Left lung (tissue), 10 donors: ENCODE measurements around the gene SDK1. TPM values are rescaled to one million over a fixed set of nuclear protein-coding genes. Genes with fewer than 3 reads are reported as not detected.

Source experiments
- ATAC-seq: fragments of 200-7000 bp; cut with Tn5 transposase; one replicate; pipeline ENCODE4 v1.9.1; 2020; ENCODE audit warnings: moderate library complexity
- DNase-seq, 4 donors: peaks; one replicate each; pipeline ENCODE4 v3.0.0-alpha.2; 2013 to 2020
- H3K27ac ChIP-seq, 2 donors: fragments of 200-600 bp; sonication (generic) in 1 of 2; one replicate each; pipeline versions ENCODE4 v1.5.0 to v1.8.0; 2020 to 2021
- H3K27me3 ChIP-seq, 2 donors: fragments of 200-600 bp; sonication (generic) in 1 of 2; one replicate each; pipeline versions ENCODE4 v1.5.0 to v1.8.0; 2020 to 2021
- H3K36me3 ChIP-seq, 2 donors: fragments of 200-600 bp; sonication (generic) in 1 of 2; one replicate each; pipeline versions ENCODE4 v1.5.0 to v1.8.0; 2020 to 2021
- H3K4me1 ChIP-seq, 2 donors: fragments of 200-600 bp; one replicate each; pipeline ENCODE4 v1.8.0; 2021
- H3K4me3 ChIP-seq, 2 donors: fragments of 200-600 bp; sonication (generic) in 1 of 2; one replicate each; pipeline versions ENCODE4 v1.5.0 to v1.8.0; 2020 to 2021; ENCODE audit warnings: mild to moderate bottlenecking in 1 of 2
- H3K9me3 ChIP-seq, 2 donors: fragments of 200-600 bp; sonication (generic) in 1 of 2; one replicate each; pipeline versions ENCODE4 v1.5.0 to v1.8.0; 2020 to 2021
- CTCF ChIP-seq, 2 donors: fragments of 200-600 bp; sonication (generic) in 1 of 2; IDR thresholded peaks; one replicate each; pipeline versions ENCODE4 v1.5.0 to v1.8.0; 2021; ENCODE audit warnings: antibody characterized with exemption in 2 of 2
- intact Hi-C, 2 donors: fragments of 100-400 bp; cut with DNase I; formaldehyde crosslinking; loops; one replicate each; pipeline versions ENCODE4 v1.11.2 to v1.14.2; 2022
- polyA plus RNA-seq, 6 donors: library from polyadenylated mRNA; unstranded; fragments of 120-200 nt; gene quantifications; one replicate each; pipeline ENCODE4 v1.2.1, GENCODE V29; 2013; ENCODE audit not compliant: insufficient read length in 6 of 6
- total RNA-seq, 2 donors: library from RNA; stranded (reverse); fragmentation: NEBNext Ultra II Directional; extraction: Animal tissue kit (Norgen Biotek cat#: 25700); gene quantifications; one replicate each; pipeline ENCODE4 v1.2.1, GENCODE V29; 2021
- donor health status: DM: no; HTN: yes; CAD: no.
- donor health status: DM: no; HTN: no; CAD: no.

Gene SDK1
- total and polyA plus RNA-seq, 8 donors = 5.5 to 17.6 (median 13.0) TPM

DNA sequence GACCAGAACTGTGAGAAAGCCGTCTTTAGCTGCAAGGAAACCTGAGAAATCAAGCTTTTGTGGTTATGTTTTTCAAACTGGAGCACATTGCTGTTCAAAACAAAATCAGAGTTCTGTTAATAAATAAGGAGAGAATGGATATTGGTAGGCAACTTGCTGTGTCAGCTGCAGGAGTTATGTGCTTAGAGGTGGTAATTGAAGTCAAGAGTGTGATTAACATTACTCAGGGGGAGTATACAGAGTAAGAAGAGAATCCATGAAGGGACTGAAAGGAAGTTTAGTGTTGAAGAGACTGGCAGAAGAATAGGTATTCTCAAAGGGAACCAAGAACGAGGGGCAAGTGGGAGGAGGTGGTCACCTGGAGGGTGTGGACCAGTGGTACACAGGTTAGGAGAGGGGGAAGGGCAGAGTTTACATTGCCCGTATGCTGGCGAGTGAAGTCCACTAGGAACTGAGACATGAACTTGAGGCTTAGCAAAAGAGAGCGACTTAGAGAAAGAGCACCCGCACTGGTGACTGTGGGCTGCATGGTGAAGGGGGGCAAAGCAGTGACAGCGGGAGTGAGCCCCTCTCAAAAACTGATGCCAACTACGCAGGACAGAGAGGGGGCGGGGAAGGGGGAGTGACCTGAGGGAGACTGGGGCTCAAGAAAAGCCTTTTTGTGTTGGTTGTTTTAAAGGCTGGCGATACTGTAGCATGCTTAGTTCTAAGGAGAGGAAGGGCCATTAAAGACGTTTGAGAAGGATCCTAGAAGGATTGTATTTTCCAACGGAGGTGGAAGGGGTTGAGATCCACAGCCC lies 80.0 kb downstream of the SDK1 start:
- ATAC-seq = peak; percentile 41
- H3K9me3 ChIP-seq = no peaks in the 10 kb centered on the region
- intact Hi-C loops = no loop called here
- H3K4me3 ChIP-seq = no peak overlapping the region
- no peak overlapping the region for H3K27ac ChIP-seq
- no peak for DNase-seq
- no peak for TF ChIP-seq CTCF (IDR thresholded peaks at IDR 0.05)
- H3K4me1 ChIP-seq = no peaks in the 10 kb centered on the region
- H3K36me3 ChIP-seq = no peaks in the 10 kb centered on the region
- H3K27me3 ChIP-seq = no peaks in the 10 kb centered on the region

DNA sequence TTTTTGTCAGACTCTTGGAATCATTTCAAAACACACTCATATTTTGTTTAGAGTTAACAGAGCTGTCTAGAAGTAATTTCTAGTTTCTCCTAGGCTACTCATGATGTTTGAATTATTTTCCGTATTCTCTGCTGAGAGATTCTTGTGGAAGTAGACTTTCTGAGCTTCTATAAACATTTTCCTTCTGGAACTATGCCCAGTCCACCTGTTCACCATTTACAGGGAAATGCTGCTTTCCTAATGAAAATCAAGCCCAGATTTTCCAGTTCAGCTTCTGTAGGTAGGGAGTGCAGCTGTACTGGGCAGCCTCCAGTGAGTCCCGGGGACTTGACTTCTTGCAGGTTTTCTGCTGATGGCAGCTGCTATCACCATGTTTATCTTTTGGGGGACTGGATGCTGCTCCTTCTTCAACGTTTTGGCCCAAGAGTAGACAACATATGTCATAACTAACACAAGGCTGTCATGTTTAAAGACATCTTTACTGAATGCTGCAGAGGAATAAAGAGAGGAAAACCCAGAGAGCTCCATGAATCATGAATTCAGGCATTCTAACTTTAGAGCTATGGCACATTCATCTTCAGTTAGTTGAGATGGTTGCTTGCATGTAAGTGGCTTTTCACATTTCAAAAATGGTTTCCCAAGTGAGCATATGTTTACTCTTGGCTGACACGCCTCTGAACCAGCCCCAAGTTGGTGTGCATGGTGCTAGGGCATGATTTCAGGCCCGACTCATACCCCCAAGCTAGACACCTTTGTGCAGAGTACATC lies 85.6 kb downstream of the SDK1 start:
- no peaks in the 10 kb centered on the region for H3K4me1 ChIP-seq
- peak; percentile 50 for ATAC-seq
- H3K36me3 ChIP-seq = no peaks in the 10 kb centered on the region
- no peaks in the 10 kb centered on the region for H3K9me3 ChIP-seq
- intact Hi-C loops = no loop called here
- H3K4me3 ChIP-seq = no peak overlapping the region
- no peaks in the 10 kb centered on the region for H3K27me3 ChIP-seq
- H3K27ac ChIP-seq = no peak overlapping the region
- DNase-seq = peak in 1 of 4 donors; percentile 36
- no peak for TF ChIP-seq CTCF (IDR thresholded peaks at IDR 0.05)

- DNase-seq (no peak), ATAC-seq (no peak)
- H3K27me3 ChIP-seq = no peaks in the 10 kb centered on the region
- no peak overlapping the region for H3K27ac ChIP-seq
- H3K4me1 ChIP-seq = no peaks in the 10 kb centered on the region
- peaks cover 11 to 15% of the 10 kb centered on the region in 2 donors for H3K9me3 ChIP-seq
- intact Hi-C loops = no loop called here
- H3K36me3 ChIP-seq = no peaks in the 10 kb centered on the region
- no peak overlapping the region for H3K4me3 ChIP-seq
- no peak for TF ChIP-seq CTCF (IDR thresholded peaks at IDR 0.05)
Observed at GRCh38 chr7:3393862-3394261, 92.8 kb downstream of the SDK1 start.

DNA sequence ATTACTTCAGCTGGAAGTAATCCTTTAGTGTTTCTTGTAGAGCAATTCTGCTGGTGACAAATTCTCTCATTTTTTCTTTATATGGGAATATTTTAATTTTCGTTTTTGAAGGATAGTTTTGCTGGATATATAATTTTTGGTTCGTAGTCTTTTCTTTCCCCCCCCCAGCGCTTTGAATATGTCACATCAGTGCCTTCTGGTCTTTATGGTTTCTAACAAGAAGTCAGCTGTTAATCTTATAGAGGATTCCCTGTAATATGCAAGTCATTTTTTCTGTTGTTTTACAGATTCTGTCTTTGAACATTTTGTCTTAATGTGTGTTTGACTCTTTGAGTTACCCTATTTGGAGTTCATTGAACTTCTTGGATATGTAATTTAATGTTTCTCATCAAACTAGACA lies 96.3 kb downstream of the SDK1 start:
- ATAC-seq = no peak
- Histone ChIP-seq H3K27ac (no peak overlapping the region), H3K4me3 (no peak overlapping the region), H3K27me3 (no peaks in the 10 kb centered on the region), H3K36me3 (no peaks in the 10 kb centered on the region), H3K4me1 (no peaks in the 10 kb centered on the region), H3K9me3 (peaks cover 11 to 15% of the 10 kb centered on the region in 2 donors)
- no peak for TF ChIP-seq CTCF (IDR thresholded peaks at IDR 0.05)
- intact Hi-C loops = no loop called here
- DNase-seq = no peak

DNA sequence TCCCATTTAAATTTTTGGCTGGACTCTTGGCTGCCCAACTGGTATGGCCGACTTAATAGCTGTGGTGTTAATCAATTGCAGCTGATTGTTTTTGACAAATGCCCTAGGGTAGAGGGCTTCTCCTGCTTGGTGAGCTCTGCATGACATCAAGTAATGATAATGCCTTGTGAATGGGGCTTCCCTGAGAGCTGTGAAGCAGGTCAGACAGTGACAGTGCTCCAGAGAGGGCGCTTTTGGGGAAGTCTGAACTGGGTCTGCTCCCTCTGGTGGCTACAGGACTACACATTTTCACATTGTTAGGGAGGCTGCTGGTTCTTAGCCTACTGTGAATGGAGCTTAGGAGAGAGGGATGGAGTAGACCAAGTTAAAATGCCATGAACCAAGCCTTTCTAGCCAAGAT lies 98.8 kb downstream of the SDK1 start:
- Histone ChIP-seq H3K36me3 (no peaks in the 10 kb centered on the region), H3K4me1 (no peaks in the 10 kb centered on the region), H3K4me3 (no peak overlapping the region), H3K27me3 (no peaks in the 10 kb centered on the region), H3K9me3 (peaks cover 11 to 15% of the 10 kb centered on the region in 2 donors), H3K27ac (no peak overlapping the region)
- TF ChIP-seq CTCF (IDR thresholded peaks at IDR 0.05) = no peak
- ATAC-seq (no peak), DNase-seq (no peak)
- intact Hi-C loops = no loop called here
